CMK (cell line): Measurements from ENCODE around the gene GHITM.
"Not testable (repeated sequence)": the region's sequence is repeated elsewhere in the genome, so short reads cannot be mapped to it uniquely, and the experiment has no call there.

Experiments
- DNase-seq: peaks from one replicate; pipeline ENCODE4 v3.0.0-alpha.2; 2010; ENCODE audit warnings: low read depth

GHITM gene

GRCh38 chr10:84148006-84148597 lies 8.8 kb downstream of the GHITM start:
- not testable (repeated sequence) for DNase-seq

- DNase-seq, result no peak
These were observed 10.5 kb downstream of the GHITM start for GRCh38 chr10:84149854-84150253.

- DNase-seq, result no peak
These were observed 13.5 kb downstream of the GHITM start for GRCh38 chr10:84152769-84153168.

GRCh38 chr10:84155521-84155920 lies 16.2 kb downstream of the GHITM start:
- no peak for DNase-seq

DNA sequence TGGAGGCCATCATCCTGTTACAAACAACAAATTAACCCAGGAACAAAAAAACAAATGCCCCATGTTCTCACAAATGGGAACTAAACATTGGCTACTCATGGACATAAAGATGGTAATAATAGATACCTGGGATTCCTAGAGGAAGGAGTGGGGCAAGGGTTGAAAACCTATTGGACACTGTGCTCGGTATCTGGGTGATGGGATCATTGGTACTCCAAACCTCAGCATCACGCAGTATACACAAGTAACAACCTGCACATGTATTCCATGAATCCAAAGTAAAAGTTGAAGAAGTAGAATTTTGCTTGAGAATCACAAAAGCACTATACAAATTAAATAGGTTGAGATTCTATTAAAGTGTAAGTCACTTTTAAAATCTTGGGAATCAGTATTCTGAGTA lies 16.7 kb downstream of the GHITM start:
- no peak for DNase-seq

GRCh38 chr10:84156768-84157167 lies 17.5 kb downstream of the GHITM start:
- DNase-seq, result no peak

GRCh38 chr10:84158061-84158460 lies 18.8 kb downstream of the GHITM start:
- DNase-seq, result no peak

DNA sequence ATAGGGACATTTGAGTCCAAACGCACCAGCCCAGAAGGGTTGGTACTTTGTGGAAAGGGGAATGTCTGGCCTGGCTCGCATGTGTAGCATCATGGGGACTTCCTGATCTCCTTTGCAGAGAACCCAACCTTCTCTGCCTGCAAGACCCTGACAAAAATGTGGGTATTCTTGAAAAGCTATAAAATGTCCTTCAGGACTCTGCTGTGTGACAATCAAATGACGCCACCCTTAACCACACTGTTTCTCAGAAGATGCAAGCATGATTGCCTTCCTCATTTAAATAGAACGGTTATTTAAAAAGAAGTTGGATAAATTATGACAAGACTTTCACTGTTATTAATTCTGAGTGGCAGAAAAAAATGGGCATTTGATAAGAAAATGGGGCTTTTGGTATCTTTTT lies 19.2 kb downstream of the GHITM start:
- no peak for DNase-seq

DNA sequence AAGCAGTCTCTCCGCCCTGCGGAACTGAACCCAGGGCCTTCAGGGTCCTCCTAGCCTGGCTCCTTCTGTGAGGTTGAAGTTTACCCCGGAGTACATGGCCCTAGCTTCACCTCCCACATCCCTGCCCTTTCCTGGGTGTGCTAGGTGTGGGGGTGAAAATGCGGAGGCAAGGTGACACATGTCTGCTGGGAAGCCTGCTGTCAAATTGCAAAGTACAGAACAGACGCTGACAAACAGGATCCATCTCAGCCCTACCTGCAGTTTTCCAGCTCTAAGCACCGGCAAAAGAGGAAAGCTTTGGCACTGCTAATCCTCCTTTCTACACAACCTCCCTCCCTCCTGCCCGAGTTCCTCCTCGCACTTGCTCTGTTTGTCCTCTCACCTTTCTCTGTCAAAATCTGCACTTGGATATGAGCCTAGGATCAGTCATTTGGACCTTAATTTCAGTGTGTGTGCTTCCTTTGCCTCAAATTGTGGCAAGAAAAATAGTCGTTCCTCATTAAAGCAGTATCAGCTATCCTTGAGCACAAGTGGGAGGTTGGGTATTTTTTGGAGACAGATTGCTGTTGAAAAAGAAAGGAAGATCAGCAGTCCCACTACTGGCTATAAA lies 19.9 kb downstream of the GHITM start:
- no peak for DNase-seq

DNA sequence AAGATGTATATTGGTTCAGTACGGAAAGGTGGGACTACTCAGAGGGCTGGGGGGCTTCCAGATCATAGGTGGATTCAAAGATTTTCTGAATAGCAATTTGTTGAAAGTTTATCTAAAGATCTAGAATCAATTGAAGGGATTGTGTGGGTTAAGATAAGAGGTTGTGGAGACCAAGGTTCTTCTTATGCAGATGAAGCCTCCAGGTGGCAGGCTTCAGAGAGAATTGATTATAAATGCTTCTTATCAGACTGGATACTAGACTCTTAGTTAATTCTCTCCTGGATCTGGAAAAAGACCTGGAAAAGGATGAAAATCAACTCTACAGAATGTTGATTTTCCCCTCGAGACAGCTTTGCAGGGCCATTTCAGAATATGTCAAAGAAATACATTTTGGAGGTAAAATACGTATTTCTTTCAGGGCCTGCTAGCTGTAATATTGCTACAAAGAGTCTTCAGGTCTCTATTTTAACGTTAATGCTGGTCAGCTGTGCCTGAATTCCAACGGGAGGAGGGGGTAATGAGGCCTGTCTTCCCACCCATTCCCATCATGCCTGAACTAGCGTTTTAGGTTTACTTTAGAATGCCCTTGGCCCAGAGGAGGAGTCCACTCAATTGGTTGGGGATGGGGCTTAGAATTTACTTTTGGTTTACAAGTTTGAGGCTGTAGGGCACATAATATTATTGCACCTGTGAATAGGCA lies 21.5 kb downstream of the GHITM start:
- no peak for DNase-seq

GRCh38 chr10:84163996-84164395 lies 24.7 kb downstream of the GHITM start:
- DNase-seq, result no peak

DNA sequence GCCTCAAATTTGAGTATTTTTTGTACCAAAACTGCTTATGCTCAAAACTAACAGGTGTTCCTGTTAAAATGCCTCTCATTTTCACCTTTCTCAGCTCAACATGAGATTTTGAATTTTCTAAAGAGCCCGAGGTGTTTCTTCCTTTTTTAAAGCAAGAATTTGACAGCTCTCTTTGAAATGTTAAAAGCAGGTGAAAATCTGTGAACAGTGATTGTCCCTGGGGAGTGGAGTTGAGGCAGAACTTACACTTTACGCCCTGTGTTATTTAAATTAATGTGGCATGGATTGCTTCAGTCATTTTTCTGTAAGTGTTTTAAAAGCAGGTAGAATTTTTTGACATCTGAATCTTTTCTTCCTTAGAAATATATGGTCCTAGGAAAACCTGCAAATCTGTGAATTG lies 25.1 kb downstream of the GHITM start:
- DNase-seq, result no peak

DNA sequence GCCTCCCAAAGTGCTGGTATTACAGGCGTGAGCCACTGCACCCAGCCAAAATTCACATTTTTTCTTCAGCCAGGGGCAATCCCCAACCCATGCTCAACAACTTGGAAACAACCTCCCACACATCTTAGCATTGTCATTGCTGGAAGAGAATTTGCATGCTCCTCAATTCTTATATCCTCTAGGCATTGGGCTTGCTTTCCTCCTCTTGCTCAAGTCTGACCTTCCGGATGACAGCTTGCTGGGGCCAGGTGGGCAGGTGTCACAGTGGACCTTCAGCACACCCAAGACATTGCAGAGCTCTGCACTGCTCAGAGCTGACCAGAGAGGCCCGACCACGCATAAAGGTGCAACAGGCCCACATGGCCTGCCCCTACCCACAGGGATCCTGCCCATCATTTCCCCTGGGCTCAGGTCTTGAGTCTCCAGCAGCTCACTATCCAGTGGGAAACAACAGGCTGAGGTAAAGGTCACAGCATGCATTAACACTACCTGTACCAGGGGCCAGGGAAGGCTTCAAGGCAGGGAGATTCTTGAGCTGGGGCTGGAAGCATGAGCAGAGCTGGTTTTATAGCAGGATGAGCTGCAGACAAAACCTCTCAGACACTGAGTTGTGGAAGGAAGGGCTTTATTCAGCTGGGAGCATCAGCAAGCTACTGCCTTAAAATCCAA lies 27.4 kb downstream of the GHITM start:
- DNase-seq, result no peak

DNA sequence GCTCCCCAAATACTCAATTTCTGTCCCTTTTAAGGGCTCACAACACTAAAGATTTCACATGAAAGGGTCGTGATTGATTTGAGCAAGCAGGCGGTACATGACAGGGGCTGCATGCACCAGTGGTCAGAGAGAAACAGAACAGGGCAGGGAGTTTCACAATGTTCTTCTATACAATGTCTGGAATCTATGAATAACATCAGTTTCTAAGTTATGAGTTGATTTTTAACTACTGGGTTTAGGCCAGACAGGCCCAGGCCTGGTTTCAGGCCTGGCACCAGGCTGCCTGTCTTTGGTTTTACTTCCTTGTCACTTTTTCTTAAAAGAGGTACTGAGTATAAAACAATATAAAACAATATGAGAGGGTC lies 28.0 kb downstream of the GHITM start:
- DNase-seq, result not testable (repeated sequence)

- DNase-seq, result not testable (repeated sequence)
These were observed 29.1 kb downstream of the GHITM start for GRCh38 chr10:84168382-84168781.

GRCh38 chr10:84171237-84171636 lies 31.9 kb downstream of the GHITM start:
- not testable (repeated sequence) for DNase-seq

GRCh38 chr10:84171700-84172466 lies 32.6 kb downstream of the GHITM start:
- not testable (repeated sequence) for DNase-seq

GRCh38 chr10:84172467-84173356 lies 33.4 kb downstream of the GHITM start:
- no peak for DNase-seq

DNA sequence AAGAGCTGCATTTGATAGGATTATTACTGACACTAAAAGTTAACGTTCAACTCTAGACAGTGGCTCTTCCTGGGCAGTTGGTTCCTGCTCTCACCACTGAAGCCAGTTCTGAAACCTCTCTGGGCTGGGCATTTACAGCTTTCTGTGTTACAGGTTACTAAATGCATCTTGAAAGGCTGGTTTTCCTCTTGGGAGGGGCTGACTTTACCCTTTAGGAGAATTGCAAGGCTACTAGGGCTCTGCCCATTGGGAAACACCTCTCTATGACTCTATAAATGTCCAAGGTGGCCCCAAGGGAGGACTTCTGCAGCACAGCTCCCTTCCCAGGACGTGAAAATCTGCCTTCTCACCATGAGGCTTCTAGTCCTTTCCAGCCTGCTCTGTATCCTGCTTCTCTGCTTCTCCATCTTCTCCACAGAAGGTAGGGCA lies 34.2 kb downstream of the GHITM start, which contains the start of gene GPR15LG:
Gene GPR15LG (plus strand): TSS at position 301 of the 429 bp plus-strand sequence. CDS start 51 bp downstream, at position 352.
- DNase-seq, result no peak

DNA sequence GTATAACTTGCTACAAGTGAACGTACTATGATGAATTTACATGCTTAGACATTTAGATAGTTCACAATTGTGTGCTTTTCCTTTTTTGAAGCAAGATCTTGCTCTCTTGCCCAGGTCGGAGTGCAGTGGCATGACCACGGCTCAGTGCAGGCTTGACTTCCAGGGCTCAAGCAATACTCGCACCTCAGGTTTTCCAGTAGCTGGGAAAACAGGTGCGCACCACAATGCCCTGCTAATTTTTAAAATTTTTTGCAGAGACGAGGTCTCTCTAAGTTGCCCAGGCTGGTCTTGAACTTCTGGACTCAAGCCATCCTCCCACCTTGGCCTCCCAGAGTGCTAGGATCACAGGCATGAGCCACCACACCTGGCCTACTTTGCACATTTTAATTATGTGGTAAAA lies 36.1 kb downstream of the GHITM start:
- no peak for DNase-seq

GRCh38 chr10:84176351-84176750 lies 37.0 kb downstream of the GHITM start:
- no peak for DNase-seq
